KMS-11 (cell line): ENCODE measurements around the gene APOBEC3B.
"Not testable (repeated sequence)": the region's sequence is repeated elsewhere in the genome, so short reads cannot be mapped to it uniquely, and the experiment has no call there.

Source experiments
- H2AFZ ChIP-seq: fragments of 200-600 bp; sonication (generic); 2 replicates; pipeline ENCODE4 v1.6.1; 2016; ENCODE audit warnings: antibody characterized with exemption, mixed run types, low read depth
- H3K27ac ChIP-seq: fragments of 200-600 bp; sonication (generic); 2 replicates; pipeline ENCODE4 v1.6.1; 2016; ENCODE audit warnings: mild to moderate bottlenecking, mixed run types
- H3K27me3 ChIP-seq: fragments of 200-600 bp; sonication (generic); 2 replicates; pipeline ENCODE4 v1.6.1; 2017; ENCODE audit warnings: mild to moderate bottlenecking, low read depth, mixed run types, moderate library complexity; ENCODE audit not compliant: insufficient read depth
- H3K36me3 ChIP-seq: fragments of 200-600 bp; sonication (generic); 2 replicates; pipeline ENCODE4 v1.6.1; 2017; ENCODE audit warnings: mild to moderate bottlenecking, mixed run types; ENCODE audit not compliant: insufficient read depth
- H3K4me1 ChIP-seq: fragments of 200-600 bp; sonication (generic); 2 replicates; pipeline ENCODE4 v1.6.1; 2016; ENCODE audit warnings: mild to moderate bottlenecking, low read depth, mixed run types; ENCODE audit not compliant: poor library complexity, severe bottlenecking
- H3K4me2 ChIP-seq: fragments of 200-600 bp; sonication (generic); 2 replicates; pipeline ENCODE4 v1.7.0; 2016; ENCODE audit warnings: mild to moderate bottlenecking, mixed run types
- H3K4me3 ChIP-seq: fragments of 200-600 bp; sonication (generic); IDR thresholded peaks from 2 replicates; pipeline ENCODE4 v1.6.1; 2017; ENCODE audit warnings: low read depth, low read length, mixed read lengths; ENCODE audit not compliant: insufficient read depth
- H3K79me2 ChIP-seq: fragments of 200-600 bp; sonication (generic); 2 replicates; pipeline ENCODE4 v1.6.1; 2016; ENCODE audit warnings: low read depth, mixed run types; ENCODE audit not compliant: insufficient read depth
- H3K9ac ChIP-seq: fragments of 200-600 bp; sonication (generic); 2 replicates; pipeline ENCODE4 v1.6.1; 2016; ENCODE audit warnings: mild to moderate bottlenecking, mixed run types
- H4K20me1 ChIP-seq: fragments of 200-600 bp; sonication (generic); 2 replicates; pipeline ENCODE4 v1.6.1; 2016; ENCODE audit warnings: mild to moderate bottlenecking, mixed run types; ENCODE audit not compliant: insufficient read depth
- TF ChIP-seq, protein P1 (sequence below): fragments of 200-600 bp; sonication (generic); conservative IDR thresholded peaks from 2 replicates; pipeline ENCODE4 v1.6.1; 2017; ENCODE audit warnings: low read depth, mild to moderate bottlenecking, antibody characterized with exemption, low read length, moderate library complexity, mixed read lengths

APOBEC3B gene

DNA sequence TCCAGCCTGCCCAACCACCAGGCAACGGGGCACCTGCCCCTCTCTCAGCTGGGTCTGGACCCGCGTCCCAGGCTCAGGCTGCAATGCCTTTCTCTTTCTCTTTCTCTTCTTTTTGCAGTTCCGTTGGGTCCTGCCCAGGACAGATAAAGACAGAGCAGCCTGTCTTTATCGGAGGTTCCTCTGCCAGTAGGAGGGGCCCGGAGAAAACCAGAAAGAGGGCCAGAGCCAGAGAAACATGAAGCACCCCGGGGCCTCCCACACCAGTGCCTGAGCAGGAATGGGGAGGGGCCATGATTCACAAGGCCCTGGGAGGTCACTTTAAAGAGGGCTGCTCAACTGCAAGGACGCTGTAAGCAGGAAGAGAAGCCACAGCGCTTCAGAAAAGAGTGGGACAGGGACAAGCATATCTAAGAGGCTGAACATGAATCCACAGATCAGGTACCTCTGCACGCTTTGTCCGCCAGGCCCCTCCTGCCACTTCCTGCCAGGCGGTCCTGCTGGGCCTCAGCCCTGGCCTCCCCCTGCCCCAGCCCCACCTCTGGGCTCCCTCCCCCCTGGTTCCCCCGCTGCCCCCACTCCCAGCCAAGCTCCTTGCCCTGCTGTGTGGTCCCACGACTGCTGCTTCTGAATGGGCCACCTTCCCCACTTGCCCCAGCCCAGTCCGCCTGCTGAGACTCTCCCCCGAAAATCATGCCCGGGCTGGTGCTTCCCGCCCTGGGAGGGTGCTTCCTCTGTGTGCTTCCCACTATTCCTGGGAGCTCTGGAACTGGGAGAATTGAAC is 32.0 kb downstream of the APOBEC3B start, which contains the start of gene APOBEC3C:
APOBEC3C (plus strand) TSS at position 316 of the 781 bp plus-strand sequence; CDS start at position 422, 106 bp downstream.
- Histone ChIP-seq H3K4me1 (peaks cover 15% of the 10 kb centered on the region), H3K4me2 (peak within 1 kb of the TSS; percentile 88), H3K79me2 (peaks cover 15% of the 10 kb centered on the region; the same call in 1 of the 2 replicates), H3K36me3 (no peaks in the 10 kb centered on the region), H3K9ac (peak within 1 kb of the TSS; percentile 83), H3K27me3 (no peaks in the 10 kb centered on the region; the same call in 1 of the 2 replicates), H2AFZ (peak within 1 kb of the TSS; percentile 78), H4K20me1 (no peaks in the 10 kb centered on the region), H3K27ac (peak within 1 kb of the TSS; percentile 88), H3K4me3 (no peak within 1 kb of the TSS)
- TF ChIP-seq, protein P1, sequence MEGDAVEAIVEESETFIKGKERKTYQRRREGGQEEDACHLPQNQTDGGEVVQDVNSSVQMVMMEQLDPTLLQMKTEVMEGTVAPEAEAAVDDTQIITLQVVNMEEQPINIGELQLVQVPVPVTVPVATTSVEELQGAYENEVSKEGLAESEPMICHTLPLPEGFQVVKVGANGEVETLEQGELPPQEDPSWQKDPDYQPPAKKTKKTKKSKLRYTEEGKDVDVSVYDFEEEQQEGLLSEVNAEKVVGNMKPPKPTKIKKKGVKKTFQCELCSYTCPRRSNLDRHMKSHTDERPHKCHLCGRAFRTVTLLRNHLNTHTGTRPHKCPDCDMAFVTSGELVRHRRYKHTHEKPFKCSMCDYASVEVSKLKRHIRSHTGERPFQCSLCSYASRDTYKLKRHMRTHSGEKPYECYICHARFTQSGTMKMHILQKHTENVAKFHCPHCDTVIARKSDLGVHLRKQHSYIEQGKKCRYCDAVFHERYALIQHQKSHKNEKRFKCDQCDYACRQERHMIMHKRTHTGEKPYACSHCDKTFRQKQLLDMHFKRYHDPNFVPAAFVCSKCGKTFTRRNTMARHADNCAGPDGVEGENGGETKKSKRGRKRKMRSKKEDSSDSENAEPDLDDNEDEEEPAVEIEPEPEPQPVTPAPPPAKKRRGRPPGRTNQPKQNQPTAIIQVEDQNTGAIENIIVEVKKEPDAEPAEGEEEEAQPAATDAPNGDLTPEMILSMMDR: no peak

DNA sequence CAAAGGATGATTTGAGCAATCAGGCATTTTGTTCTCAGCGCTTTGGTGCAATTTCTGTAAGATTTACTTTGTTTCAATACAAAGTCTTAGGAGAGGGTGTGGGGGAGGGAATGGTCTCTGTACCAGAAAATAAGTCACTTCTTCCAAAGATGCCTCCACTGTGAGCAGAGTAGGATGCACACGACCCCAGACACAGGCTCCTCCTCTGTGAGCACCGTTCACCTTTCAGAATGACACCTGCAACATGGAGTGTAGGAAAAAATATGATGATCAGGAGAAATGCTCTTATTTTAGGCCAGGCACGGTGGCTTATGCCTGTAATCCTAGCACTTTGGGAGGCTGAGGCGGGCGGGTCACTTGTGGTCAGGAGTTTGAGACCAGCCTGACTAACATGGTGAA is 32.6 kb downstream of the APOBEC3B start:
- peak overlapping the region; percentile 78; the same call in 1 of the 2 replicates for H2AFZ ChIP-seq
- peak overlapping the region; percentile 88 for H3K4me2 ChIP-seq
- not testable (repeated sequence) for H4K20me1 ChIP-seq, H3K36me3 ChIP-seq, H3K27me3 ChIP-seq, H3K4me3 ChIP-seq
- H3K27ac ChIP-seq: peak overlapping the region; percentile 88
- H3K9ac ChIP-seq: peak overlapping the region; percentile 83
- peaks cover 15% of the 10 kb centered on the region for H3K4me1 ChIP-seq
- H3K79me2 ChIP-seq: peaks cover 15% of the 10 kb centered on the region; the same call in 1 of the 2 replicates

- Histone ChIP-seq H3K4me3 (no peak overlapping the region), H3K79me2 (peaks cover 15% of the 10 kb centered on the region; the same call in 1 of the 2 replicates), H3K4me2 (no peak overlapping the region), H3K27ac (no peak overlapping the region), H2AFZ (no peak overlapping the region), H3K9ac (no peak overlapping the region), H3K4me1 (peaks cover 15% of the 10 kb centered on the region), H4K20me1 (no peaks in the 10 kb centered on the region), H3K27me3 (no peaks in the 10 kb centered on the region), H3K36me3 (no peaks in the 10 kb centered on the region)
- TF ChIP-seq, protein P1: no peak
Observed at GRCh38 chr22:39016592-39016991, 34.4 kb downstream of the APOBEC3B start.

DNA sequence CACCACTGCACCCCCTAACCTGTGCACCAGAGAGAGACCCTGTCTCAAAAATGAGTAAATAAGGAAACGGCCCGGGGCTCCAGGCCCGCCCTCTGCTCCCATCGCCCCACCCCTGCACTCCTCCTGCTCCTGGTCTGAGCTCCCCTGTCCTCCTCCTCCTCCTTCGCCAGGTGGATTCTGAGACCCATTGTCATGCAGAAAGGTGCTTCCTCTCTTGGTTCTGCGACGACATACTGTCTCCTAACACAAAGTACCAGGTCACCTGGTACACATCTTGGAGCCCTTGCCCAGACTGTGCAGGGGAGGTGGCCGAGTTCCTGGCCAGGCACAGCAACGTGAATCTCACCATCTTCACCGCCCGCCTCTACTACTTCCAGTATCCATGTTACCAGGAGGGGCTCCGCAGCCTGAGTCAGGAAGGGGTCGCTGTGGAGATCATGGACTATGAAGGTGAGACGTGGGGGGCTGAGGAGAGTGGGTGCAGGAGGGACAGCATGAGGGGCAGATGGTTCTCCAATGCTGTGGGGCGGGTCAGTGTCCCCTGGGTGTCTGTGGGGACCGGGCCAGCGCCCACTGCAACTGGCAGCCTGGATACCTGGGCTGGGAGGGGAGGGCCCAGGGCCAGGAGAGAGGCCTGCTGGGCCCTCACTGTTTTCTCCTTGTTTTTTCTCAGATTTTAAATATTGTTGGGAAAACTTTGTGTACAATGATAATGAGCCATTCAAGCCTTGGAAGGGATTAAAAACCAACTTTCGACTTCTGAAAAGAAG is 35.6 kb downstream of the APOBEC3B start:
- H2AFZ ChIP-seq: no peak overlapping the region
- H3K9ac ChIP-seq: no peak overlapping the region
- H3K4me3 ChIP-seq: no peak overlapping the region
- peaks cover 15% of the 10 kb centered on the region for H3K4me1 ChIP-seq
- peaks cover 15% of the 10 kb centered on the region; the same call in 1 of the 2 replicates for H3K79me2 ChIP-seq
- TF ChIP-seq, protein P1: no peak
- H3K36me3 ChIP-seq: no peaks in the 10 kb centered on the region
- H4K20me1 ChIP-seq: no peaks in the 10 kb centered on the region
- H3K4me2 ChIP-seq: no peak overlapping the region
- H3K27me3 ChIP-seq: no peaks in the 10 kb centered on the region
- no peak overlapping the region for H3K27ac ChIP-seq

DNA sequence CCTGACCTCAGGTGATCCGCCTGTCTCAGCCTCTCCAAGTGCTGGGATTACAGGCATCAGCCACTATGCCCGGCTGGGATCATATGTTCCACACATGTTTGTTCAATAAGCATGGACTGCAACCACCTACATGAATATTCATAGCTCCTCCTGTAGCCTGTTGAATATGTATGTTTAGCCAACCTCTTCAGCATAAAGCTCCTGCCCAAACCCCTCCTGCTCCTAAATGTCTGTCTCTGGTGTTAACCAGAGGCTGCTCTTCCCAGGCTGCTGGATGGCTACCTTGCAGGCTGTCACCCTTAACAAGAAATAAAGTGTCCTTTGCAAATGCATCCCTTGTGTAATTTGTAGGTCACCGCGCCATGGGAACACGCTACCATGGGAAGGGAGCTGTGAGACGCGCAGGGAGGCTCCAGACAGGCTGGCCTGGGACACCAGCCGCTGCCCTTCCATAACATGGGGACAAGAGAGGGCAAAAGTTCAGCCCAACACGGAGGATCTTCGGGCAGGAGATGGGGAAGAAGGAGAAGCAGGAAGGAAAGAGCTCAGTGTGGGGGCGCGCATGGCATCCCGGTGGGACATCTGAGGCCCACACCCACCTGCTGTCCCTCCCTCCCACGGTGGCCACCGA is 38.0 kb downstream of the APOBEC3B start:
- H3K4me1 ChIP-seq, H3K4me3 ChIP-seq, H4K20me1 ChIP-seq, H3K9ac ChIP-seq, H3K79me2 ChIP-seq, H3K27ac ChIP-seq, H3K27me3 ChIP-seq, H3K36me3 ChIP-seq, H2AFZ ChIP-seq, H3K4me2 ChIP-seq: not testable (repeated sequence)
